ENCODE data around the gene ARSD.
"Not testable (repeated sequence)": the region's sequence is repeated elsewhere in the genome, so short reads cannot be mapped to it uniquely, and the experiment has no call there.

Gene ARSD

DNA sequence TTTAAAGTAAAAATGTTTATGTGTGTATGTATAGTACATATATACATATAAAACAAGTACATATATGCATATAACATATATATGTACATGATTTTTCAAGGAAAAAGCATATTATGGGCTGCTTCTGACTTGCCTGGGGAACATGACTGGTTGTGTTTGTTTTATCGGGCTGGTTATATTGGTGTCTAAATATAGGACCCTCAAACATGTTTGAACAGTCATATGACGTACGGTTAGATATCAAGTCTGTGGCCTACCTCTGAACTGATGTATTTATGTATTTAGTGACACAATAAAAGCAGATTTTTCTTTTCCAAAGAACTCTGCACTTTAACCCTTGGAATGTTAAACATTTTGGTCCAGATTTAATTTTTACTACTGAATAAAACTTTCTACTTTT lies 37.9 kb upstream of the ARSD start:
- TF ChIP-seq, protein P1, sequence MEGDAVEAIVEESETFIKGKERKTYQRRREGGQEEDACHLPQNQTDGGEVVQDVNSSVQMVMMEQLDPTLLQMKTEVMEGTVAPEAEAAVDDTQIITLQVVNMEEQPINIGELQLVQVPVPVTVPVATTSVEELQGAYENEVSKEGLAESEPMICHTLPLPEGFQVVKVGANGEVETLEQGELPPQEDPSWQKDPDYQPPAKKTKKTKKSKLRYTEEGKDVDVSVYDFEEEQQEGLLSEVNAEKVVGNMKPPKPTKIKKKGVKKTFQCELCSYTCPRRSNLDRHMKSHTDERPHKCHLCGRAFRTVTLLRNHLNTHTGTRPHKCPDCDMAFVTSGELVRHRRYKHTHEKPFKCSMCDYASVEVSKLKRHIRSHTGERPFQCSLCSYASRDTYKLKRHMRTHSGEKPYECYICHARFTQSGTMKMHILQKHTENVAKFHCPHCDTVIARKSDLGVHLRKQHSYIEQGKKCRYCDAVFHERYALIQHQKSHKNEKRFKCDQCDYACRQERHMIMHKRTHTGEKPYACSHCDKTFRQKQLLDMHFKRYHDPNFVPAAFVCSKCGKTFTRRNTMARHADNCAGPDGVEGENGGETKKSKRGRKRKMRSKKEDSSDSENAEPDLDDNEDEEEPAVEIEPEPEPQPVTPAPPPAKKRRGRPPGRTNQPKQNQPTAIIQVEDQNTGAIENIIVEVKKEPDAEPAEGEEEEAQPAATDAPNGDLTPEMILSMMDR (conservative IDR thresholded peaks at IDR 0.05; ENCODE audit: low read depth, low read length): no peak
- DNase-seq (ENCODE audit: low read depth): no peak
- H3K4me3 ChIP-seq (ENCODE audit: low read depth, low read length): no peak overlapping the region

DNA sequence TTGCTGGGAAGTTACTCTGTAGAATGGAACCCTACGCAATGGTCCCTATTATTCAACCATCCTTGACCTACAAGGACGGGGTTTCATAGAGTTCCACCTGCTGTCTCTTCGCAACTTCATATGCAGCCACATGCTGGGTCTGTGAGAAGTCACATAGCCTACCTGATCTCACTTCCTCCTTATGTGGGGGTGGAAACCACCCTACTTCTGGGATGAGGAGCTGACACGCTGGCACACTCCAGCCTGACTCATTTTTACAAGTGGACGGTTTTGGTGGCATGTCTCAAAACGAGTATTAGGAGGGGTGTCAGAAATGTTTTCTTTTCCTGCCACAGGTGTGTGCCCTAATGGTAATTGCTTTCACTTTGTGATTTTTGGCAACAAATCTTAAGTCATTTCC lies 36.8 kb upstream of the ARSD start:
- DNase-seq (ENCODE audit: low read depth): no peak
- no peak overlapping the region for H3K4me3 ChIP-seq (ENCODE audit: low read depth, low read length)
- TF ChIP-seq, protein P1 (conservative IDR thresholded peaks at IDR 0.05; ENCODE audit: low read depth, low read length): no peak

DNA sequence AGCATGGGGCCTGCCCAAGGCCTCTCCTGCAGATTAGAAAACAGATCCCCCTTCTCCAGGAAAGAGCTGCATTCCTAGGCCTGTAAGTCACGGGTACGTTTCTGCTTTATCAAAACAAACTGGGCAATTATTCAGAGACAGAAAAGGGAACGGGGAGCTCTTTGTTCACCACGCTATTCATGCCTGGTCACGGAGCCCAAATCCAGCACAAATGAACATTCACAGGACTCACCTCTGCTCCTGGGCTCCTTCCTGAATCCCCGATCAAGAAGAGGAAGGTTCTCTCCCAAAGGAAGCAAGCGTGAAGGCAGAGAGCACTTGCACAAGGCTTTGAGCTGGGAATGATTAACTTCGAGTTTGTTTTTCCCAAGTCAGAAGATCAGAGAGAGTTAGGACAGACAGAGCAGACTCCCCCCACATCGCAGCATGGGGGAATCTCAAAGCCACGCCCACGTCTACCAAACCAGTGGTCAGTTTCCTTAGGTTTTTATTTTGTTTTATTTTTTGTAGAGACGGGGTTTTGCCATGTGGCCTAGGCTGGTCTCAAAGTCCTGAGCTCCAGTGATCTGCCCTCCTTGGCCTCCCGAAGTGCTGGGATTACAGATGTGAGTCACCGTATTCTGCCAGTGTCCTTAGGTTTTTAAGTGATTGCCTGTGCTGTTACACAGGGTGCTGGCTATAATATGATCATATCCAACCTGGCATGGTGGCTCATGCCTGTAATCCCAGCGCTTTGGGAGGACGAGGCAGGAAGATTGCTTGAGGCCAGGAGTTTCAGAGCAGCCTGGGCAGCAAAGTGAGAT lies 35.1 kb upstream of the ARSD start:
- peak; percentile 55 for DNase-seq (ENCODE audit: low read depth)
- H3K4me3 ChIP-seq (ENCODE audit: low read depth, low read length): peak overlapping the region; percentile 42

DNA sequence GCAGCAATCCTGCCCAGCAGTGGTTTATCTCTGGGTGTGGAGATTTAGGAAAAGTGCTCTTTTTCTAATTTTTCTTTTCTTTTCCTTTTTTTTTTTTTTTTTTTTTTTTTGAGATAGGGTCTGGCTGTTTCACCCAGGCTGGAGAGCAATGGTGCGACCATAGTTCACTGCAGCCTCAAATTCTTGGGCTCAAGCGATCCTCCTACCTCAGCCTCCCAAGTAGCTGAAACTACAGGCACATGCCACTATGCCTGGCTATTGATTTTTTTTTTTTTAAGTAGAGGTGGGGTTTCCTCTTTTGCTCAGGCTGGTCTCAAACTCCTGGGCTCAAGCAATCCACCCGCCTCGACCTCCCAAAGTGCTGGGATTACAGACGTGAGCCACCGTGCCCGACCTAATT lies 34.3 kb upstream of the ARSD start:
- not testable (repeated sequence) for H3K4me3 ChIP-seq (ENCODE audit: low read depth, low read length); DNase-seq (ENCODE audit: low read depth)

DNA sequence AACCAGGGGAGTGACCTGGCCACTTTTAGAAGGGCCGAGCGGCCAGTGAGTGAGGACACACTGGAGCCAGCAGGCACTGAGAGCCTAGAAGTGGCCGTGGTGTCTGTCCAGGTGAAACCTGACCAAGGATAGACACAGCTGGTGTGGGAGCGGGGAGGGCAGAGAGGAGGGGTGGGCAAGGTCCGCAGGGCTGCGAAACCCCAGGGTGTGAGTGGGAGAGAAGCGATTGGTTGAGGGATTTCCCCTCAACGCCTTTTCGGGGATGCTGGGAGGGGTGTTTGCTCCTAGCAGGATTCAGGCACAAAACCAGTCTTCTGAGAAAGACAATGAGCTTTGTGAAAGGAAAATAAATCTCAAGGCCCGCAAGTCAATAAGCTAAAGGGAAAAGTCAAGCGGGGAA lies 33.2 kb upstream of the ARSD start:
- no peak overlapping the region for H3K4me3 ChIP-seq (ENCODE audit: low read depth, low read length)
- DNase-seq (ENCODE audit: low read depth): no peak
- TF ChIP-seq, protein P1 (conservative IDR thresholded peaks at IDR 0.05; ENCODE audit: low read depth, low read length): no peak

DNA sequence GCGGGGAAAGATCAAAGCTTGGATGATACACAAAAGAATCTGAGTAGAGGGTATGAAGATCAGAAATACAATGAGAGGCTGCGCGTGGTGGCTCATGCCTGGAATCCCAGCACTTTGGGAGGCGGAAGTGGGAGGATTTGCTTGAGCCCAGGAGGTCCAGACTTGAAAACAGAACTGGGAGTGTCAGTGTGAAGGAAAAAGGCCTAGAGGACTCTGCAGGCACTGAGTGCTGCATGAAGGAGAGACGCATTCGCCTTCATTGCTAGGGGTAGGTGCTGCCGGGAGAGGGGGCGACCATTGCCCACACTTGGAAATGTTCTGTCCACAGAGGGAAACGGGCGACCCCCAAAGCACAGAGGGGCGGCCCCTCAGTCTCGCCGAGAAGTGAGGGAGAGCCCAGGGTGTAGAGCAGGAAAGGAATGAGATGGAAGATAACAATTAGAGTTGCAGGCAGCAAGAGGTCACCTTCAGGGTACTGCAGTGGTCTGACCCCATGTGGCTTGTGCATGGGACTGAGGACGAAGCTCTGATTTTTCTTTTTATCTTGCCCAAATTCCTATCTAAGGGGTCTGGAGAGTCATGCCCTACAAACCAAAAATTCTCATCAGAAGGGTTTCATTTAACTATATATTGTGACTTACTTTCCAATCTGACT lies 31.8 kb upstream of the ARSD start:
- DNase-seq (ENCODE audit: low read depth): no peak
- no peak overlapping the region for H3K4me3 ChIP-seq (ENCODE audit: low read depth, low read length)
- TF ChIP-seq, protein P1 (conservative IDR thresholded peaks at IDR 0.05; ENCODE audit: low read depth, low read length): no peak

DNA sequence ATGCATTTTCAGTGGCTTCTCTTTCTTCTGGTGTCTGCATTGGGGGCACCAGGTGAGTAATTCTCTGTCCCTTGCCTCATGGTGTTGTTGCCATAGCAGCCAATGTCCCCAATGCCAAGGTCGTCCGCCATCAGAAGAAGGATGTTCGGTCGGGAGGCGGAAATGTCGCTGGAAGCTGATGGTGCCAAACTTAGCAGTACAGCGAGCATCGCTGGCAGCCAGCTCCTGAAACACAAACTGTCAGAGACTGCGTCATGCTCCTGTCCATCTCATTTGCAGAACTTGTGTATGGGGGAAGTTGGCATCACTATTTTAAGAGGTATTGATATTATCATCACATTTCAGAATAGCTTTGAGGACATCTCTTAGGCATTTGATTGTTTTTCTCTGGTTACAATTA lies 29.1 kb upstream of the ARSD start:
- TF ChIP-seq, protein P1 (conservative IDR thresholded peaks at IDR 0.05; ENCODE audit: low read depth, low read length): no peak
- DNase-seq (ENCODE audit: low read depth): no peak
- no peak overlapping the region for H3K4me3 ChIP-seq (ENCODE audit: low read depth, low read length)

DNA sequence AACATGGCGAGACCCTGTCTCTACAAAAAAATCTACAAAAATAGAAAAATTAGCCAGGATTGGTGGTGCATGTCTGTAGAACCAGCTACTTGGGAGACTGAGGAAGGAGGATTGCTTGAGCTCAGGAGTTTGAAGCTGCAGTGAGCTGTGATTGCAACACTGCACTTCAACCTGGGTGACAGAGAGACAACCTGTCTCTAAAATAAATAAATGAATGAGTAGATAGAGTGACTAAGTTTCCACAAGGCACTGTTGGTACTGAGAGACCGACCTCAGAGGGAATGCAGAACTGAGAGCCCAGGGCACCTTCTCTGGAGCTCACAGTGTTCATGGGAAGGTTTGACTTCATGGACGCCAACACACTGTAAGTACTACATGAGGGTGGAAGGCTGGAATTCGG lies 26.7 kb upstream of the ARSD start:
- no peak for DNase-seq (ENCODE audit: low read depth)
- H3K4me3 ChIP-seq (ENCODE audit: low read depth, low read length): no peak overlapping the region
- TF ChIP-seq, protein P1 (conservative IDR thresholded peaks at IDR 0.05; ENCODE audit: low read depth, low read length): no peak

Data from choroid plexus epithelial cell (primary cell).